Measurements from ENCODE around the gene EXTL2.

EXTL2 gene

GRCh38 chr1:100902365-100902764 lies 7.7 kb upstream of the EXTL2 start:
- TF ChIP-seq POLR2AphosphoS5 (IDR thresholded peaks at IDR 0.05; ENCODE audit: low read depth, low read length) (no peak), SIN3A (IDR thresholded peaks at IDR 0.05; ENCODE audit: borderline replicate concordance, insufficient read depth, low read length) (no peak), TAF1 (IDR thresholded peaks at IDR 0.05; ENCODE audit: borderline replicate concordance, insufficient read depth, low read length) (no peak), REST (IDR thresholded peaks at IDR 0.05; ENCODE audit: insufficient read depth in 1 of 2, low read depth in 2 of 2, low read length in 2 of 2) (no peak), FOXP2 (optimal IDR thresholded peaks at IDR 0.05; ENCODE audit: borderline replicate concordance, extremely low read depth, extremely low read length, insufficient read depth) (no peak)

GRCh38 chr1:100896481-100896982 lies 1.9 kb upstream of the EXTL2 start:
- TF ChIP-seq FOXP2 (optimal IDR thresholded peaks at IDR 0.05; ENCODE audit: borderline replicate concordance, extremely low read depth, extremely low read length, insufficient read depth) (no peak), SIN3A (IDR thresholded peaks at IDR 0.05; ENCODE audit: borderline replicate concordance, insufficient read depth, low read length) (no peak), POLR2AphosphoS5 (IDR thresholded peaks at IDR 0.05; ENCODE audit: low read depth, low read length) (no peak), TAF1 (IDR thresholded peaks at IDR 0.05; ENCODE audit: borderline replicate concordance, insufficient read depth, low read length) (no peak), REST (IDR thresholded peaks at IDR 0.05; ENCODE audit: insufficient read depth in 1 of 2, low read depth in 2 of 2, low read length in 2 of 2) (no peak)

- TF ChIP-seq POLR2AphosphoS5 (IDR thresholded peaks at IDR 0.05; ENCODE audit: low read depth, low read length) (peak; percentile 77), FOXP2 (optimal IDR thresholded peaks at IDR 0.05; ENCODE audit: borderline replicate concordance, extremely low read depth, extremely low read length, insufficient read depth) (peak; percentile 71), SIN3A (IDR thresholded peaks at IDR 0.05; ENCODE audit: borderline replicate concordance, insufficient read depth, low read length) (peak; percentile 87; the same call in 1 of the 2 replicates), REST (IDR thresholded peaks at IDR 0.05; ENCODE audit: insufficient read depth in 1 of 2, low read depth in 2 of 2, low read length in 2 of 2) (no peak), TAF1 (IDR thresholded peaks at IDR 0.05; ENCODE audit: borderline replicate concordance, insufficient read depth, low read length) (peak; percentile 73; the same call in 1 of the 2 replicates)
Observed at GRCh38 chr1:100895540-100896480, 1.2 kb upstream of the EXTL2 start, which contains the start of gene SLC30A7. Gene SLC30A7 (plus strand): TSS chr1:100896090. CDS start chr1:100896263, 173 bp downstream.

GRCh38 chr1:100893718-100894117 lies 924 bp downstream of the EXTL2 start:
- no peak for TF ChIP-seq REST (IDR thresholded peaks at IDR 0.05; ENCODE audit: insufficient read depth in 1 of 2, low read depth in 2 of 2, low read length in 2 of 2)
- TF ChIP-seq TAF1 (IDR thresholded peaks at IDR 0.05; ENCODE audit: borderline replicate concordance, insufficient read depth, low read length) = no peak
